Activated T-helper 1 cell treated with Interleukin-2 at 50 U/mL for 16 hours (primary cell): ENCODE data around the gene RBPJL.
"Not testable (repeated sequence)": the region's sequence is repeated elsewhere in the genome, so short reads cannot be mapped to it uniquely, and the experiment has no call there.

ENCODE experiments used
- DNase-seq: peaks from one replicate; pipeline ENCODE4 v3.0.0-alpha.2; 2020; ENCODE audit warnings: low read depth

Gene RBPJL

DNA sequence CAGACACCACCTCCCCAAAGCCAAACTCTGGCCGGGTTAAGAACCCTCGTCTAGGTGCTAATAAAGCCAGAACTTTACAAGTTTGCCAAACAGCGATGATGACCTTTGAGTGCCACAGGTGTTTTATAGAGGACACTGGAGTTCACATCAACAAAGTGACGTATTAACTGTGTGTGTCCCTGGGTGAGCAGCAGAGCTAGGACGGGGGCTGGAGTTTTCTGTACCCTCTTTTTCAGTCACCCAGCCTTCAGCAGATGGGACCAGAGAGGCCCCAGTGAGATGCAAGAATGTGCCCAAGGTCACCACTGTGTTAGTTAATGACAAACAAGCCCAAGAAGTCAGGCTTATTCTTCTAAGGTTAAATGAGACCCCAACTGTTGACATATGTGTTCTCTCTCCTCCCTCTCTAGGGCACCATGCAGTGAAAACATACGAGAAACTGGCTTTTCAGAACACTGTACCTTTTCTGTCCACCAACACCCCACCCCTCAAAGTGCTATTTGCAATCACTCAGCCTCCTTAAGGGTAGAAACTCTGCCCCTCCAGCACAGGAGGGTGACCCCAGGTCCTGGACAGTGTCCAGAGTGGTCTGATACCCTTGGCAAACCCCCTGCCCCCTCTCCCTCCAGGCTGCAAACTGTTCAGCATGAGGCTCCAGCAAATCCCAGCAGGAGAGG lies 36.4 kb downstream of the RBPJL start:
- no peak for DNase-seq

DNA sequence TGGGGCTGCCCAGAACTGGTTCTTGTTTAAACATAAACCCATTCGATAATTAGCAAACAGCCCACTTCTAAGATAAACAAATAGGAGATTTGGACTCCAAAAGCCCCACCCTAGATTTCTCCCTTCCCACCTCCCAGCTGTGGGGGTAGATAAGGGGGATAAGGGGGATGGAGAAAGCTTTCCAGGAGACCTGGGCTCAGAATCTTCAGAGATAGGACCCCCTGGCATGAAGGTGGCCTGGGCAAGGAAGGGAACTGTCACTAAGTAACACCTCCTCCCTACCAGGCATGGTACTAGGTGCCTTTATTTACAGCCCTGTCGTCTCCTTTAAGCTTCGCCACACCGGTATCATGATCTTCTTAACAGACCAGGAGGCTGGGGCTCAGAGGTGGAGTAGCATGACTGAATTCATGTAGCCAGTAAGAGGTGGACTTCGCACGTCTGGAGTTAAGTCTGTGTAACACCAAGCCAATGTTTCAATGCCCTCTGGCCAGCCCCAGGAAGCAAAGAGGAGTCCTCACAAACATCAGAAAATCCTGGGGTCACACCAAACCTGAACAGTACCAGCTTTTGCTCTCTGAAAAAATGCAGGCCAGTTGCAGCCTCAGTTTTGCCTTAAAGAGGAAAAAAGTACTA lies 37.0 kb downstream of the RBPJL start:
- no peak for DNase-seq

DNA sequence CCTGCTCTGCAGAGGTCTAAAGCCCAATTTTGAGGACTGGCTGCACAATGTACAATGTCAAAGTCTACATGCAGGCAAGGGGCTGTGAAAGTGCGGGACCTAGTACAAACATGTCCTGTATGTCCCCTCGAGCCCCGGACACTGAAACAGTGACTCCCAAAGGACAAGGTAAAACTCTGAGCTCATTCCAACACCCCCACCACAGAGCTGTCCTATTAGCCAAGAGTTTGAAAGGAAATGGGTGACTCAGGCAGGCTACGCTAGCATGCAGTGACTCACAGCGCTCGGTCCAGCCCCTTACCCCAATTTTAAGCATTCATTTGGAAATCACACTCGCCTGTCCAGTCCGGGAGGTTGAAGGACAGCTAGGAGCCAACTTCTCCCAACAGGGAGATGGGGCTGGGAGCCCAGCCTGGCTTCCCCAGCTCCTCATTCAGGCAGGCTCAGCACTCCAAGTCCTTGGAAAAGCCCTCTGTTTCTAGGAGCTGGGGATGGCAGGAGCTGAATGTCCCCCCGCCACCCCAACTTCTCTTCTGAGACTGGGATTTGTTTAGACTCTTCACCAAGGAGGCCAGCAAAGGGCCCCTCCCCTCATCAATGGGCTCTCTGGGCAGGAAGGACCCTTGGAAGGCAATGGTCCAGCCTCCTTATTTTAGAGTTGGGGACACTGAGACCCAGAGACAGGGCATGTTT lies 37.7 kb downstream of the RBPJL start:
- DNase-seq = no peak

DNA sequence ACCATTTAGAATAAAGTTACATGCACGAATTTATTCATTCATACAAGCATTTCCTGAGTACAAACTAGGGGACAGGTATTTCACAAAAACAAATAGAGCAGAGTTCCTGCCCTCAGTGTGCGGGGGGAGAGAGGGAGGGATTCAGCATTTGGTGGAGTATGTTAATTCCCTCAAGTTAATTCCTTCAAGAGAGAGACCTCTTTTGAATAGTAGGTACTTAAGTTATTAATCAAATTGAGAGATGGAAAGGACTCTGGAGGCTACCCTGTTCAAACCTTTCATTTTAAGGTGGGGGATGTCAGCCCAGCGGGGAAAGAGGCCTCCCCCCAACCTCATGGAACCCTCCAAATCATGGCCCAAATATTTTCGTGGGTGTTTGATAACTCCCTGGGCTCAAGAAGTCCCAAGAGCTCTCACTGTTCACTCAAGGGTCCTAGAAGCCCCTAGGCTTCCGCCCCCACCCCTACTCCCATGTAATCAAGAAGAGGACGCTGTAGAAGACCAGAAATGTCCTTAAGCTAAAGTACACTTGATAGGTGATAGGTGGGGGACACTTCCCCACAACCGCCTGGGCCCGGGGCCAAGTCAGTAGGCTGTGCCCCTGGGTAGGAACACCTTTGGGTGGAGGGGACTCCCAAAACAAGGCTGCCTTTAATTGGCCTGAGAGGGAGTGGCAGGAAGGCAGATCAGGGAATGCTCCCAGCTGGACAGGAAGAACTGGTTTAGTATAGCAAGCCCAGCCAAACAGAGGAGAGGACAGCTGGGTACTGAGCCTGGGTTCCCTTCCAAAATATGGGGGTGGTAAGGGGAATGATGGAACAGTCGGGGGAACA lies 38.7 kb downstream of the RBPJL start:
- no peak for DNase-seq

DNA sequence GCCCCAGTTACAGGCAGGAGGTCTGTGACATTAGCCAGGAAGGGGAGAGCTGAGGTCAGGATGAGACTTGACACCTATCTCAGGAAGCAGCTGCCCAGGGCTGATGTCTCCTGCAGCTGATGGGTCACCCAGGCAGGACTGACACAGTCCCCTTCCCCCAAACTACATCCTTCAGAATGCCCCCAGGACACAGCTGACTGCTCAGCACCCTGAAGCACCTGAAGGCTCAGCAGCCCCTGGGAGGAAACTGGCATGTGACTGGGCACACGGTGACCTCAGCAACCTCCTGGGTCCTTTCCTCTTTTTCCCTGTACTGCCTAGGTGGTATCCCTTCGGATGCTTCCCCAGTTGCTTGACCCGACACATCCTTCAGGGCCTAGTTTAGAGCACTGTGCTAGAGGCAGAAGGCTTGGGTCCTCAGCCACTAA lies 39.7 kb downstream of the RBPJL start:
- no peak for DNase-seq

DNA sequence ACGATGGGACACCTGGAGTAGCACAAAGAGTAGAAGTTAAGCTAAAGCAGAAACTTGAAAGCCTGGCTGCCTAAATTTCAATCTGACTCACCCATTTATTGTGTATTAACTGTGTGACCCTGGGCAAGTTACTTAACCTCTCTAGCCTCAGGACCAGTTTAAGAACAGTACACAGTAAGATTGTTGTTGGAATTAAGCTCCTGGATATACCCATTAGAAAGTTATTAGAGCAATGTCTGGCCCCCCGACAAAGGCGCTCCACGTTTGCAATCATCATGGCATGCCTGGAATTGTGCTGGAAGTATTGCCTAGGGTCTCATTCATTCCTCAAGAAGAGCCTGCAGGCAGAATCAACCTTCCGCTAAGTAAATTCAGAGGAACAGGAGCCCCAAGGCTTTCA lies 40.2 kb downstream of the RBPJL start:
- DNase-seq = no peak

DNA sequence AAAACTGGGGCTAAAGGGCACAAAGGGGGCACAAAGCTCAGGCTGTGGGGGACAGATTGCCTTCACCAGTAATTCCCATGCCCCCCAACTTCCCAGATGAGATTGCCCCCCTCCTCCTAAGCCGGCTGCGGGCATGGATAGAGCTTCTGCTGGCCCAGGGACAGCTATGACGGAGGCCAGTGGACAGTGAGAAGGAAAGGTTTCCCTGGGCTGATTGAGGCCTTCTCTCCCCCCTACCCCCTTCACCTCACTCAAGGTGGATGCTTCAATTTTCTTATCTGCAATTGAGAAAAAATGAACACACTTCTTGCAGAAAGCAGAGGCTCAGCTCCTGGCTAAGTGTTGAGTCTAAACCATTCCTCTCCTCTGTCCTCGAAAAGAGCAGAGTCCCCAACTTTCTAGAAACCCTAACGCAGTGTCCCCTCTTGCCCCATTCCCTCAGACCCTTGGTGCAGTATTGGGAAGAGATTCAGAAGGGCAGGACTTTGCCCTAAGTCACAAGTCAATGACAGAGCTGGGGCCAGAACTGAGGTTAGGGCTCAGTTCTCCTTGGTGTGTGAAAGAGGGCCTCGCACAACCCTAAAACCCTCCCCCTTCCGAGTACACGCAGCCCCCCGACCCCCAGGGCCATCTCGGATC lies 40.8 kb downstream of the RBPJL start:
- no peak for DNase-seq

DNA sequence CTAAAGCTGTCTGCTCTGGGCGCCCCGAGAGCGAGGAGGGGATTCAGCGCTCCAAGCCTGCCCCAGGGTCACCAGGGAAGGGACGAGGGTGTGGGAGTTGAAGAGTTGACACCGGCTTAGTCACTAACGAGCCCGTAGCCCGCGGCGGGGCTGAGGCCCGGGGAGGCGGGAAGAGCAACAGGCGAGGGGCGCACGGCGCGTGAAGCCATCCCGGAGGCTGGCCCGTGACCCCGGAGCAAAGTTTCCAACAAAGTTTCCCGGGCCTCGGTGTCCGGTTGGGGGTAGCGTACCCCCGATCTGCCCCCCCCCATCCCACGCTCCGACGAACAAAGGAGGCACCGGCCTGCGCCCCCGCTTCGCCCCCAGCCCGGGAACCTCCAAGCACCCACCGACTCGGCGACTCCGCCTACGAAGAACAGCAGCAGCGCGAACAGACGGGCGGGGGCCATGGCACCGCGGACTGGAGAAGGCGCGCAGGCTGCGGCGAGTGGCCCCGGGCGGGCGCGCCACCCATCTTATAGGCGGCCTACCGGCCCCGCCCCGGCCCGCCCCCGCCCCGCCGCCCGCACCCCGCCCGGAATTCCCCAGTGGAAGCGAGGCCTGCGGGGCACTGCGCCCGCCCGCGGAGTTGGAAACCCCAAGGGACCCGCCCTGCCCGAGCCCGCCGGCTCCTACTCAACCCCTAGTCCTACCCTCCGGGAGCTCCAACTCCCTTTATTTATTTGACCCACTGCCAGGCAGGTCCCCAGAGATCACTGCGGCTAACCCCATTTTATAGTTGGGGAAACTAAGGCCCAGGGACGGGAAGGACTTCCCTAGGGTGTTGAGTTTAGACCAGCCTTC lies 41.5 kb downstream of the RBPJL start, which contains the start of gene SDC4:
Gene SDC4 (minus strand): TSS at position 489 of the 843 bp plus-strand sequence. CDS start 40 bp downstream, at position 449.
- peak; percentile 44 for DNase-seq

DNA sequence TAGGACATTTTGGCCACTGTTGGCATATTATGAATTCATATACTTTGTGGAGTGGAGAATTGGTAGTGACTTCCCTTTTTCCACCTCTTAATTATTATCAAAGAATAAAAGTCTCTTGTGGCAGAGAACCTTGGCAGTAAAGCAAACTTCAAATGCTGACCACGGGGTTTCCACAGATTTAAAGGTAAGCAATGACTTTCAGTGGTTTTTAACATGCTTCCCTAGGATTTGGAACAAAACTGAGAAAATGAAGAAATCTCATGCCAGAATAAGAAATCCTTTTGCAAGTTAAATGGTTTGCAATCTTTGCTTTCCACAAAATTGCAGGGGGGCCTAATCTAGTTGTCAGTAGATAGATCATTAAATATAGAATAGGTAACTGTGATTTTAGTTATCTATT lies 43.6 kb downstream of the RBPJL start:
- no peak for DNase-seq

DNA sequence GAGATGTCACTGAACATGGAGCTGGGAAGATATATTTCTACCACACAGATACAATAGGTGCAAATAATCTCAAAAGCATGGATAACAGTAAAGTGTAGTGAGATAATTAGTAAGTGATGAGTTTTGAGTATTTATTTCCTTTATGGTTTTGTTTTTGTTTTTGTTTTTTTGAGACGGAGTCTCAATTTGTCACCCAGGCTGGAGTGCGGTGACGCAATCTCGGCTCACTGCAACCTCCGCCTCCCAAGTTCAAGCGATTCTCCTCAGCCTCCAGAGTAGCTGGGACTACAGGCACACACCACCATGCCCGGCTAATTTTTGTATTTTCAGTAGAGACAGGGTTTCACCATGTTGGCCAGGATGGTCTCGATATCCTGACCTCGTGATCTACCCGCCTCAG lies 44.2 kb downstream of the RBPJL start:
- DNase-seq = not testable (repeated sequence)

DNA sequence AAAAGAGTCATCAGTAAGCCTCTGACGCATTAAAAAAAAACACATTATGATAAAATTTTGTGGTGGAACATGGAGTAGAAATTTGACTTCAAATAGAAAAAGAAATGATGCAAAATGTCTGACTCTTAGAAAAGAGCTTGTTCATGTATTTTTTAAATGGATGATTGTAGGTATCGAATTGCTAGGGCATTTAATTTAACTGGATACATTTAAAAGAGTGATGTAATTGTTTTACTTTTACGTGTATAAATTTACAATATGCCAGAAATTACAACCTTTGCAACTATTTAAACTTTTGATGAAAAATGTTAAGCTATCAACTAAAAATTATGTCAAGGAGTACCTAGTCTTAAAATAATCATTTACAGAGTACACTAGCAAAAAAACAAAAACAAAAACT lies 46.1 kb downstream of the RBPJL start:
- DNase-seq = no peak

DNA sequence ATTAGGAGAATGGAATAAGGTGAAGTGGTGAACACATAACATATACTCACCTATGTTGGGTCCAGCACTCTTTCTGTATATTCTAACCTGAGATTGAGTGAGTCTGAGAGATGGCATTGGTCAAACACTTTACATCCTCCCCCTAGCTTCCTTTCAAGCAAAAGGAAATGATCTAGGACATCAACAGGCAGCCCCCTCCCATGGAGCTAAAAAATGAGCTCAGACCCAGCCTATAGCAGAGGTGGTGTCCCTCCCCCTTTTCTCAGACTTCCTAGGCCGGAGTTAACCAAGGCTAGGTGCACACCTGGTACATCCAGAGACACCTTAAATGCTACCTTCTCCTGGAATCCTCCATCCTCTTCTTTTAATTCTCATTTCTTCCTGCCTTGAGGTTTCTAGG lies 47.1 kb downstream of the RBPJL start:
- DNase-seq = no peak

DNA sequence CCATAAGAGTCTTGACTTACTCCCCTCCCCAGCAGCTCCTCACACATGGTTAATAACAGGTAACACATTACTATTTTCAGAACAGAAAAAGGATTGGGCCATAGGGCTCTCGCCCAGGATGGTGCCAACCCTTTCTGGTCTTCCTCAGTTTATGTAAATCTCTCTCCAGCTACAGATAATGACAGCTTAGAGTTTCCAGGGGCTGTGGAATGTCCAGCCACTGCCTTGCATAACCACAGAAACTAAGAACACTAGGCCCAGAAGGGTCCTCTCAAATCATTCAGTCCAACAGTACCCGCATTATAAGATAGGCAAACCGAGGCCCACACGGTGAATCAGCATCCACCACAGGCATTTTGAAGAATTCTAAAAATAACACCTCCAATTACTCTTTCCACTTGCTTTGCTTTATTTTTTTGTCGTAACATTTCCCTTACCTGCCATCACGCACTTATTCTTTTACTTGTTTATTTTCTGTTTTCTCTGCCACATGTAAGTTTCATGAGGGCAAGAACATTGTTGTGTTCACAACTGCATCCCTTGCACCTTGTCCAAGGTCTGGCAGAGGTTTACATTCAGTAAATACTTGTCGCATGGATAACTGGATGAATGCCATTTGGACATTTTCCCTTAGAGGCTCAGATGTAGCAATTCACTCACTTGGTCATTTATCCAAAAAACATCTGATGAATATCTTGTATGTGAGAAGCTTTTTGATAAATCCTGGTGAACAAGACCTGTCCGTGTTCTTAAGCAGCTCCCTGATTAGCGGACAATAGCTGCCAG lies 48.0 kb downstream of the RBPJL start:
- DNase-seq = no peak

DNA sequence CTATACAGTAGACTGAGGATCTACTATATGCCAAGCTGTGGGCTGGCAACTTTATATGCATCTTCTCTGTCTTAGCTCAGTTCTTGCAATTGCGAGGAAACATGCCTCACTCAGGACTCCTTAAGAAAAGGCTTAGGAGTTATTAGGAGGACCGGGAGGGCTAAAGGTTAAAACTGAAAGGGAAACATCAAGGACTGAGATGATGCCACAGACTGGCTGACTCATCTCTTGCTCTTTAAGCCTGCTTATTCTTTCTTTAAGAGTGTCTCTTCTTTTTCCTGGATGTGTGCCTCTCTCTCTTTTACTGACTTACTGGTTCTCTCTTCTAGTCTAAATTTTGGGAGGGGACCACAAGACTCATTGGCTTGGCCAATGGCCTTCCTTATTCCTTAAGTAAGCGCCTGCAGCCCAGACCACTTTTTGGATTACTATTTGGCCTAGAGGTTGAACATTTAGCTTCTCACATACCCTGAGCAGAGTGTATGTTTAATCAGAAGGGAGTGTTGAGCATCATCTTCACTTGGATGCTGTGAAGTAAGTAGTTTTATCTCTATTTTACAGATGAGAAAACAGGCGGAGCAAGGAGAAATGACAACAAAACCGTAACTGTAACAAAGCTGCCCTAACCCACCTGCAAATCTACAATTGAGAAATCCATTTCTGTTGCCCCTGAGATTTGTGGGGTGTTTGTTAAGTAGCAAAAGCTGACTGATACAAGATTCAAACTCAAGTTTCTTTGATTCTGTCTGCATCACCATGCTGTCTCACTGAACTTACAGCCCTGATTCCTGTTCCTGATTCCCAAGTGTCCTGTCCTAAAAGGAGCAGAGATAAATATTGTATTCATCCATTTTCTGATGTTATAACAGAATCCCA lies 48.8 kb downstream of the RBPJL start:
- no peak for DNase-seq

DNA sequence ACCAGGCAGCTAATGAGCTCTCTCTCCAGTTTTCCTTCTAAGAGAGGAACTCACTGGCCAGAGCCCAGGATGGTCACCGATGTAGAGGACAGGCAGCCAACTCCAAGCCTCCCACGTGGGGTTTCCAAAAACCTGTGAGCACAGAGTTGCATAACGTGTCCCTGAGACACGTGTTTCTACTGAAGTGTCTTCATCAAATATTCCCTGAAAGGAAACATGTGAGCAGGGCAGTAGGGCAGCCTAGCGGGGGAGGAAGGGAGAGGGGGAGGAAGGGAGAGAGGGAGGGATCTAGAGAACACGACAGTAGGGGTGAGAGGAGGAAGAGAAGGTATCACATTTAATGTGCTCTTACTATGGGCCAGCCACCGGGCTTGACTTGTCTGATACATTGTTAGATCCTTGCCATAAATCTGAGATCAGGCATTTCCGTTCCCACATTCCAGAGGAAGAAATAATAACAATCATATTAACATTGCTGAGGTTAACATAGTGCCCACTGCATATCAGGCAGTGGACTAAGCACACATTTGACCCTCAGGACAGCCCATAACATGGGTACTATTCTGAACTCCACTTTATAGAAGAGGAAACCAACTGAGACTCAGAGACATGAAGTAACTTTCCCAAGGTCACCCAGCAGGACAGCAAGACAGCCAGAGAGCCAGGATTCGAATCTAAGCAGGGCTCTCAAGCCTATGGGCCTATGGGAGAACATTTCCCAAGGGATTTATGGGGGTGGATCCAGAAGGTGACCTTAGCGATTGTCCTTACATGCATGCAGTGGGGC lies 51.8 kb downstream of the RBPJL start:
- DNase-seq = no peak

DNA sequence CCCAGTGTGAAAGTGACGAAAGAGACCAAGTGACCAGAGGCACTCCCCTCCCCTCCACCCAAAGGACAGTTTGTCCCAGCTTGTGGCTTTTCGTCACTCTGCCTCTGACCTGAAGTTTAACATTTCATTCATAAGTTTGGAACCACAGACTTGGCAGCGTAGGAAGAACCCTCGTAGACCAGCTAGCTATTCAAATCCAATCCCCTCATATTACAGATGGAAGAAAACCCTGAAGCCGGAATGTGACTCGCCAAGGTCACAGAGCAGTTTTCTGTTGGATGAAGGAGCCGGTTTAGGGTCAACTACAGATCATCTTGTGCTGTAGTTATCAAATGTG lies 52.4 kb downstream of the RBPJL start:
- DNase-seq = no peak

DNA sequence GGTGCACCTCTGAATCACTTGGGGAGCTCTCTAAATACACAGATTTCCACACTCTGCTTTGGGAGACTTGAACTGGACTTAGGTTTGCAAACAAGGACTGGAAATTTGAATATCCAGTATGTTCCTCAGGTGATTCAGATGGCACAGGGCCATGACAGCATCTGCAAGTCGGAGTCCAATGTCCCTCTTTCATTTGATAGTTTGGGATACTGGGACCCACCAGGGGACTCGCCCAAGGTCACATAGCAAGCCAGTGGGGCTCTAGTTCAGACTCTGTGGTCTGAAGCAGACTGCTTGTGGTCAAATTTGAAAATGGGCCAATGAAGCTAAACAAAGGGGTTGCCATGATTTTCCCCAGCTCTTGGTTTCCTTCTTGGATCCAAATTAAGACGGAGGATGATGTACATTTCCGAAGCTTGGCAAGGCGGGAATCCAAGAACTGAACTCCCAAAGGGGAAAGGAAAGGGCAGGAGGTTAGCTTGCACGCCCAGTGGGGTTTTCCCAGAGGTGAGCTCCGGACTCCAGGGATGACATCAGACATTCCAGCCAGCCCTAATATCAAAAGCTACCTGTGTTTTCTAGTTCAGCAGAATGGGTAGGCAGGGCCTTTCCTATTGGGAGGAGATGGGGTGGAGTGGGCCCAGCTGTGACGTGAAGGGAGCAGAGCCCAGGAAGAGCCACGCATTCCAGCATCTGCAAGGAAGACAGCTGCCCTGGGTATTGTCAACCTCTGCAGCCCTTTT lies 52.9 kb downstream of the RBPJL start:
- no peak for DNase-seq

DNA sequence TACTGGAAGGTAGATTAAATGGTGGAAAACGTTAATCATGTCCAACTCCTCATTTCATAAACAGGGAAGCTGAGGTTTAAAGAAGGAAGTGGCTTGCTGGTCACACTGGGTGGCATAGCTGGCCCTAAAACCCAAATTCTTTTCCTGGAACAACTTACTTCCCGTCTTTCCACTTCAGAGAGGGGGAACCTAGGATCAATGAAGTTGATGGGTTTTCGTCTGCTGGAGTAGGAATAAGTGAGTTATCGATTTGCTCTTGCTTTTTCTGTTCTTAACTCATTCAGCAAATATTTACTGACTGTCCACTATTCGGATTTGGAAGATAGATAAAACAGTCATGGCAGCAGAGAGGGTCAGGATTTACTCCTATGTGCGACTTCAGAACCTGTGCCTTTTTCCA lies 55.2 kb downstream of the RBPJL start:
- DNase-seq = no peak
